GM18511 (cell line): ENCODE results near the gene KREMEN2.
"Not testable (repeated sequence)": the region's sequence is repeated elsewhere in the genome, so short reads cannot be mapped to it uniquely, and the experiment has no call there.

ENCODE experiments used
- ATAC-seq: cut with Tn5 transposase; IDR thresholded peaks from one replicate; pipeline ENCODE4 v1.9.1; 2021; ENCODE audit warnings: mild to moderate bottlenecking, moderate library complexity; ENCODE audit not compliant: unreplicated experiment

The KREMEN2 gene

DNA sequence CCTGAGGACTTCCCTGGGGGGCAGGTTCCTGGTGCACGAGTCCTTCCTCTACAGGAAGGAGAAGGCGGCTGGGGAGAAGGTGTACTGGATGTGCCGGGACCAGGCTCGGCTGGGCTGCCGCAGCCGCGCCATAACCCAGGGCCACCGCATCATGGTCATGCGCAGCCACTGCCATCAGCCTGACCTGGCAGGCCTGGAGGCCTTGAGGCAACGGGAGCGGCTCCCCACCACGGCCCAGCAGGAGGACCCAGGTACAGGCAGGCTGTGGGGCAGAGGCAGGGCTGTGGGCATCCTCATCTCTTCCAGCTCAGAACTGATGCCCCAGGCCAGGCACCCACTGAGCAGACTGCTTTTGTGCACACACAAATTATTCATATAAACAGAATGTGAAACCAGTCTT, 25.9 kb upstream of the KREMEN2 start:
- ATAC-seq, result no peak

DNA sequence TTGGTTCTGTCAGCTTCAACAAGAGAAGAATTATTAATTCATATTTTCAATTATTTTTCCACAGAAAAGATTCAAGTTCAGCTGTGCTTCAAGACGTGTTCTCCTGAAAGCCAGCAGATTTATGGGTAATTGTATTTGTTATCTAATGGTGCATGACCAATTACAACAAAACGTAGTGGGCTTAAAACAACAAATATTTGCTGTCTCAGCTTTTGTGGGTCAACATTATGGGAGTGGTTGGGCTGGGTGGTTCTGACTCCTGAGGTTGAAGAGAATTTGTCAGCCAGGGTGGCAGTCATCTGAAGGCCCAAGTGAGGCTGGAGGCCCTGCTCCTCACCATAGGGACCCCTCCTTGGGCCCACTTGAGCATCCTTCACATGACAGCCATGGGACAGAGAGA, 24.1 kb upstream of the KREMEN2 start:
- ATAC-seq, result no peak

DNA sequence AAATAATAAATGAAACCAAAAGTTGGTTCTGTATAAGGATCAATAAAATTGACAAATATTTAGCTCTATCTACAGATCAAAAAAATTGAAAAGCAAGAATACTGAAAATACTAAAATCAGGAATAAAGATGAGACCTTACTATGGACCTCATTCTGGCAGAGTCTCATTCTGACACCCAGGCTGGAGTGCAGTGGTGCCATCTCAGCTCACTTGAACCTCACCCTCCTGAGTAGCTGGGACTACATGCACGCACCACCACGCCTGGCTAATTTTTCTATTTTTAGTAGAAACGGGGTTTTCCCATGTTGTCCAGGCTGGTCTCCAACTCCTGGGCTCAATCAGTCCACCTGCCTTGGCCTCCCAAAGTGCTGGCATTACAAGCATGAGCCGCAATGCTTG, 22.0 kb upstream of the KREMEN2 start:
- no peak for ATAC-seq

DNA sequence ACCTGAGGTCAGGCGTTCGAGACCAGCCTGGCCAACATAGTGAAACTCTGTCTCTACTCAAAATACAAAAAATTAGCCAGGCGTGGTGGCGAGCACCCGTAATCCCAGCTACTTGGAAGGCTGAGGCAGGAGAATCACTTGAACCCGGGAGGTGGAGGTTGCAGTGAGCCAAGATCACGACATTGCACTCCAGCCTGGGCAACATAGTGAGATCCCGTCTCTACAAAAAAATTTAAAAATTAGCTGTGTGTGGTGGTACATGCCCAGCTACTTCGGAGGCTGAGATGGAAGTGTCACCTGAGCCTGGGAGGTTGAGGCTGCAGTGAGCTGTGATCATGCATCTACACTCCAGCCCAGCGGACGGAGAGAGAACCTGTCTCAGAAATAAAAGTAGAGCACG, 20.4 kb upstream of the KREMEN2 start:
- not testable (repeated sequence) for ATAC-seq

DNA sequence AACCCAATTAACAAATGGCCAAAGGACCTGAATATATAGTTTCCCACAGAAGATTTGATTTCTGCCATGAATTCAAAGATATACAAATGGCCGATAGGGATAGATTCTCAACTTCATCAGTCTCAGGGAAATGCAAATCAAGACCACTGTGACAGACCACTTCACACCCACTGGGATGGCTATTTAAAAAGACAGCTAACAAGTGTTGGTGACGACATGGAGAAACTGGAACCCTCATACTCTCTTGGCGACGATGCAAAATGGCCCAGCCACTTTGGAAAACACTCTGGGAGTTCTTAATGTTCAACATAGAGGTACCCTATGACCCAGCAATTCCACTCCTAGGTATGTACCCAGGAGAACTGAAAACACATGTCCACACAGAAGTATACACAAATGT, 17.4 kb upstream of the KREMEN2 start:
- no peak for ATAC-seq

DNA sequence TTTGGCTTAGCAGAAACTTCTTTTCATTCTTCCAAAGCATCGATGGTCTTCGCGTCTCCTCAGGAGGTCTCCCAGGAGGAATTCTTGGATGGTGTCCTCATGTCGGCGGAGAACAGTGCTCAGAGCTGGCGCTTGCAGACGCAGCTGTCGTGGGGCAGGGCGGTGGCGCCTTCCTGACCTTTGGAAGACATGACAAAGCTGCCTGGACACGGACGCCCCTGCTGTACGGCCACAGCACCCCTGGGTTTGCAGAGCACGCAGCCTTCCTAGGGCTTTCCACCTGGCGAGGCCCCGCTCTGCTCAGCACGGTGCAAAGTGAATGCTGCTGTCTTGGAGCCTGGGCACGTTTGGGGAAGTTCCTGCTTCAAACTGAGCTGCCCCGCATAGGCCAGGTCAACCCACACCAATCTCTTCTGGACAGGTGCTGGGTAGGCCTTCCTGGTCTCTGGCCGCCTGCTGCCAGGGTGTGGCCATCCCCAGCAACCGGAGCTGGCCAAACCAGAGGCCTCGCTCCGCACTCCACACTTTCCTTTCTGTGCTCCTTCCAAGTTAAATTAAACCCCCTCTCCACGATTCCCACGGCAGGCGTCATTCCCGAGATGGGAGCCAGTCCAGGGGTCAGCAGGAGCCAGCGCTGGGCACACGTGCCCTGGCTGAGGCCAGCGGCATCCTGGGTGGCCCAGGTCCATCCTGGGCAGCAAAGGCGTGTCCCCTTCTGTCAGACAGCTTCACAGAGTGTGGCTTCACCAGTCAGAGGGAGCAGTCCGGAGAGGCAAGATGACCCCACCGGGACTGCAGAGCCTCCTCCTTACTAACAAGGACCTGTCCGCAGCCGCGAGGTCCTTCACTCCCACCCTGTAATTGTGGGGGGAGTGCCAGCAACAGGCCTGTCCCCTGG, 15.0 kb upstream of the KREMEN2 start:
- no peak for ATAC-seq

DNA sequence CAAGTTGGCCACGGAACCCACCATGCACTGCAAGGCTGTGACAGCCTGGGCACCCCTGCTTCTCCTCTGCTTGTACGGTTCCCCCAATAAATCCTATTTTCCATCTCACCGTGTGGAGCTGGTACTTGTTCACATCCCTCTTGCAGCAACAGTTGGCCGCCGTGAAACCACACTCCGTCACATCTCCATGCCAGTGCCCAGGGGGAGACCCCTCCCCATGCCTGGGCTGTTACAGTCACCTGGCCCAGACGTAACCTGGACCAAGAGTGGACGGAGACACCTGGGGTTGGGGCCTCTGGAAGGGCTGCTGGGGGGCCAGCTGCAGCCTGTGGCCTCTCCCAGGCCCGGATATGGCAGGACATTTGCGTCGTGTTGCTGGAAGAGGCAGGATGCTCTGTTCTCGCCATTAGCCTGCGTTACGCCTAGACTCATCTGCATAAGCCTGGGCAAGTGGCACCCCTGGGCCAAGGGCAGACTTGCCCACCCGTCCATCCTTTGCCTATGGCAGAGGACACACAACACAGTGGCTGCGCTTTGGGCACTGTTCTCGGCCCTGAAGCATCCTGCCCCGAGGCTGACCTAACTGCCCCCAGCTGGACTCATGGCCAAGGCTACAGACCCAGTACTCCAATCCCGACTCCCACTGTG, 14.2 kb upstream of the KREMEN2 start:
- no peak for ATAC-seq

DNA sequence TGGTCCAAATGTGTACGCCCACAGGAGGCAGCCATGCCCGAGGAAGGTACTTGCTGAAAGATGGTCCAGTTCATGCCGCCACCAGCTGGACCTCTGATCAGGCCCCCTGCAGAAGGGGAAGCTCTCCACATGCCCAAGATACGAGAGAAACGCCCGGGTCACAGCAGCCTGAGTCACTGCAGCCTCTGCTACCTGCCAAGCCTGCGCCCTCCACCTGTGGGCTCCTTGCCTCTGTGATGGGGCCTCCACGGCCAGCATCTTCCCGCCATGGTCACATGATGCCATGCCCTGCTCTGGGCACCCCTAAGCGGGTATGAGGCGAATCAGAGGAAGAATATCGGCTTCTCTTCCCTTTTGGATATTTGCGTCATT, 13.7 kb upstream of the KREMEN2 start:
- no peak for ATAC-seq

DNA sequence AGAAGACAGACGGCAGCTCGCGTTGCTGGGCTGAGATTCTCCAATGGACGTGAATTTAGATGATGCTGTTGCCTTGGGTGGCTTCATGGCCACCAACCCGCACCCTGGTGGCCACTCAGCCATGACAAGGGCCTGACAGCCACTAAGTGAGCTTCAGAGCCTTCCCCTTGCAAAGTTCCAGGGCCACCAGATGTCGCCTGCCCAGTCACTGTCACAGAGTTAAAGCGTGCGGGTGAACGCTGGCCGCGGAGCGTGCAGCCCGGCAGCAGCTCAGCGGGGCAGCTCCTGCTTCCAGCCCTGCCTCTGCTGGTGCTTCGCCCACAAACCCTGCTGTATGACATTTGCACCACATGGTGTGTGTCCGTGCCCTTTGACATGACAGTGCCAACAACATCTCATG, 13.3 kb upstream of the KREMEN2 start:
- ATAC-seq, result no peak

DNA sequence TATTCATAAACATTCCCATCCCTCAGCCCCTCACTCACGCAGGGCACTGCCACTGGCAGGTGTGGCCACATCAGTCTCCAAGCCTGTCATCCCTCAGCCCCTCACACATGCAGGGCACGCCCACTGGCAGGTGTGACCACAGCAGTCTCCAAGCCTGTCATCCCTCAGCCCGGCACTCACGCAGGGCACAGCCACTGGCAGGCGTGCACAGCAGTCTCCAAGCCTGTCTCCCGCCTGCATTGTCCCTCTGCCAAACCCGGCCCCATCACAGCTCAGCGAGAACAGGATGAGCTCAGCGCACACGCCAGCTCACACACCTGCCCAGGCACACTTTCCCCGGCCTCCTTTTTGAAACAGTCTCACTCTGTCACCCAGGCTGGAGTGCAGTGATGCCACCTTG, 11.4 kb upstream of the KREMEN2 start:
- ATAC-seq, result no peak

DNA sequence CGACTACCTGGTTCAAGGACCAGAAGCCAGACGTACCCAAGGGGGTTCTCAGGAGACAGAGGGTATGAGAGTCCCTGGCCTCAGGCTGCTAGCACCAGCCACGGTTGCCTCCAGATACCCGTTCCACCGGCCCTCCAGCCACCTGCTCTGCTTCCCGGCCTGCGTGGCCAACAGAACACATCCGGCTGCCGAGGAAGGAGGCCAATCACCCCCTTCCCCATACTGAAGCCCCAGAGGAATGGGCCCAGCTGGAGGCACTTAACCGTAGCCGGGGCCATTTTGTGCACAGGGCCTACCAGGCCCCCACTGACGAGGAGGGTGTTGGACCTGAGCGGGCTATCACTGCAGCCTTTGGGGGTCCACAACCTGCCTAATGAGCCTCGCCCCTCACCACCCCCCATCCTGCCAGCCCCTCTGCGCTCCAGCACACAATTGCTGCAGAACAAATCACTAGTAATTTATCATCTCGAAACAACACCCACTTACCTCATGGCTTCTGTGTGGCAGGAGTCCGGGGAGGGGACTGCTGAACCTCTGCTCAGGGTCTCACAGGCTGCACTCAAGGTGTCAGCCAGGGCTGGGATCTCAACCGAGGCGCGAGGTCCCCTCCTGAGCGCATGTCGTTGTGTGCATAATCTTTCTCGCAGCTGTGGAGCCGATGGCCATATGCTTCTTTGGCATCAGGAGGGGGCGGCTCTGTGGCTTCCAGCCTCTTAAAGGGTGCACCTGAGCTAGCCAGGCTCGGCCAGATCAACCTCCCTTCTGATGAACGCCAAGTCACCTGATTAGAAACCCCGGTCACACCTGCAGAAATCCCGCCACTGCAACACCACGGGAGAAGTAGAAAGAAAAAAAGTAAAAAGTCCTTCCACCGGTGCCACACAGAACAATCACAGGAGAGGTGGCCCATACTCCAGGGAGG, 10.1 kb upstream of the KREMEN2 start:
- no peak for ATAC-seq

DNA sequence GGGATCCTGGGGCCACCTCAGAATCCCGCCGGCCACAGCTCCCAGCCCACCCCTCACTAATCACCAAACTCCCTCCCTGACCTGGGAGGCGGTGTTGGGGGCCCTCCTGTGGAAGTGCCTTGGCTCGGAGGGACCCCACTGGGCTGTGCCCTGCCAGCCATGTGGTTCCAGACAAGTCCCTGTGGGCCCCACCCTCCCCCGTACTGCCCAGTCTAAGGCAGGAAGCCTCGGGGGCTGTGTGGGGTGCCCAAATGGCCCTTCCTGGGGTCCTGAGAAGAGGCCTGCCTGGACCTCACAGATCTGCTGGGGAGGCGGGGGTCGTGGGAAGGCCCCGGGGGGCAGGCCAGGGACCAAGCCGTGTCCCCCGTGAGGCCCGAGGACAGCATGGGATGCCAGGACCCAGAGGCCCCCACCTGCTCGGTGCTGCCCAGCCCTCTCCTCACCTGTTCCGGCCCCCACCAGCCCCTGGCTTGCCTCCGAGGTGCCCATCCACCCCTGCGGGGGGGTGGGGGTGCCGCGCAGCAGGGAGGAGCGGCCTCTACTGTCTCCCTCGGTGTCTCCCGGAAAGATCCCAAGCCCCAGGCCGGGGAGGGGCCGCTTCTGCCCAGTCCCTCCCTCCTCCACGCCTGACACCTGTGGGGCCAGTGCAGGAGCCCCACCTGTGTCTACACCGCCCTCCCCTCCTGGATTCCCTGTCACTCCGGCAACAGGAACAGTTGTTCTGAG, 9.3 kb upstream of the KREMEN2 start:
- ATAC-seq, result no peak

DNA sequence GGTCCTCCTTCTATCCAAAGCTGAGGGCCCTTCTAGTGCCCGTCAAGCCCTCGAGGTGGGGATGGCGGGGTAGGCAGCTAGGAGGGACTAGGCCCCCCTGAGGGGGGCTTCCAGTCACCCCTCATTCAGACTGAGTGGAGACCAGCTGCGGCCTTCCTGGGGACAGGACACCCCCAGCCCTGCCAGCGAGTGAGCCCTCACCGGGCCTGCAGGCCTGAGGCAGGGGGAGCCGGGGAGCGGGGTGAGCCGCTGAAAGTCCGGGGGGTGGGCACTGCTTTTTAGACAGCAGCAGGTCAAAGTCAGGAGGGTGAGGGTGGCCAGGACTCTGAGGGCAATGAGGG, 8.7 kb upstream of the KREMEN2 start:
- no peak for ATAC-seq

DNA sequence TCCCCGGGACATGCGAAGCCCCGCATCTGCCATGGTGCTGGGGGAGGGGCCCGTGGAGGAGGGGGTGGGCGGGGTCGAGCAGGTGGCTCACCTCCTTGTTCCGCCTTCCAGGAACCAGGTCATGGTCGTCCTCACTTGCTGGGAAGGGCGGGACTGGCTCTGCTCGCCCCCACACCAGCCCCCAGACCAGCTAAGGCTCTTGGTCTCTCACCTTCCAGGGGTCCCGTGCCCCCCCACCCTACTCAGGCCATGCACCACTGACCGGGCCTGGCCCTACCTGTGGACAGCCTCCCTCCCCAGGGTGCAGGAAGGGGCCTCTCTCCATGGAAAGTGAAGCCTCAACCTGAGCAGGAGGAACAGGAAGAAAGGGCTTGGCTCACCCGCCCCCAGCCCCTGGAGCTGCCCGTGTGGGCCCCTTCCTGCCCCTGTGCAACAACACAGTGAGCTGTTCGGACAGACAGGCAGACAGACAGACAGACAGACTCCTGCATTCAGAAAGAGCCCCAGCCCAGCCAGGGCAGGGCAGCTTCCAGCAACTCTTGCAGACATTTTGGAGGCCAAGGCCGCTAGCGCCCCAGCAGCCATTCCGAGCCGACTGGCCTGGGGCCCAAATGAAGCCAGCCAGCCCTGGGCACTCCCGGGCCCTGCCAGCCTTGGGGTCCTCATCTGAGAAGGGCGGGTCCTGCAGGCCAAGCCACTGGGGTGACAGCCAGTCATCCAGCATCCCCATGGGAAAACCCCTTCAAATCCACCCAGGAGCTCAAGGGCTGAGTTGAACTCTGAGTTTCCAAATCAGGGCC, 8.1 kb upstream of the KREMEN2 start:
- ATAC-seq, result no peak

DNA sequence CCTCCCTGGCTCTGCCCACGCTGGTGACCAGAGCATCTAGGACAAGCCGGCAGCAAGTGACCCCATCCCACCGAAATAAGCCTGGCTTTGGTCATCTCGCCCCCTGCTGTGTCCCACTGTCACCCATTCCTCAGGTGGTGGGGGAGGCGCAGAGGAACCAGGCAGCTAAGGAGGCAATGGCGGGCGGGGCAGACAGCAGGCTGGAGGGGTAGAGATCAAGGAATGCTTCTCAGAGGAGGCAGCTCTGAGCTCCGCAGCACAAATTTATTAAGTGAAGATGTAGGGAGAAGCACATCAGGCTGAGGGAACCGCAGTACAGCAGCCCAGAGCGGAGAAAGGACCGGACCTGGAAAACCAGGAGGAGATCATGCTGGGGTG, 7.5 kb upstream of the KREMEN2 start:
- no peak for ATAC-seq

DNA sequence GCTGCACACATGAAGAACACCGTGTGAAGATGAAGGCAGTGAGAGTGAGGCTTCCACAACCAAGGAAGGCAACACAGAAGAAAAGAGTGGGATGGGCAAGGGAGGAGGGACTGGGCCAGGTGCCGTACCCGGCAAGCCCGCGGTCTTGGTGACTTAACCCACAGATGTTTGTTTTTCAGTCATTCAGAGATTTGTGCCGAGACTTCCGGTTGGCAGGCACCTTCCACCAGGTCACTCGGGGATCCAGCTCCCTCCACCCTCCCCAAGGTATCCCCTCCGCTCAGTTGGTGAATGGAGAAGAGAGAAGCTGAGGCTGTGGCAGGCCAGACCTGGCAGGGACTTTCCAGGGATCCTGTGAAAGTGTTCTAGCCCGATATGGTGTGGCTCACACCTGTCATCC, 4.9 kb upstream of the KREMEN2 start:
- ATAC-seq, result no peak

DNA sequence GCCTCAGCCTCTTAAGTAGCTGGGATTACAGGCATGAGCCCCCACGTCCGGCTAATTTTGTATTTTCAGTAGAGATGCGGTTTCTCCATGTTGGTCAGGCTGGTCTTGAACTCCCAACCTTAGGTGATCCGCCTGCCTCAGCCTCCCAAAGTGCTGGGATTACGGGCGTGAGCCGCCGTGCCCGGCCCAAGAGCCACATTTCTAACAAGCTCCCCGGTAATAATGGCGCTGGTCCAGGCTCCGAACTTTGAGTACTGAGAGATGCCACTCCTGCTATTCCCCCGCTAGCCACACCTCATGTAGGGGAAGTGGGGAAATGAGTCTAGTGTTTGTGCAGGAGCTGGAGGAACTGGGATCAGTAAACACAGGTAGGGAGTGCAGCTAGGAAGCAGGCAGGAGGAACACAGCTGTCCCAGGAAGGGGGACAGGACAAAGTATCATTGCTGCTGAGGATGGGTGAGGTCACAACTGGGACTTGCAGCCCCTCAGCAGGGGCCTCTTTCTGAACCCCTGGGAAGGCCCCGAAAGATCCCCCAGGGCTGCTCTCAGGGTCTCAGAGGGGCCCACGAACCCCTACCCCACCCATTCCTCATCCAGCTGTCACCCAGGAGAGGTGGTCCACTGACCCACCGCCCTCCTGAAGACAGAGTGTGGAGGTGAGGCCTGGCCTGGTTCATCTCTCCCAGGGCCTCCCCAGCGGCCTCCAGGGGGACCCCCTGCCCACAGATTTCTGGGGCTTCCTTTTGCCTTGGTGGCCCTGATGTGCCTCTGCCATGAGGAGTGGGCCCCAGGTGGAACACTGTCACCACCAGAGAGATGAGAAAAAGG, 3.7 kb upstream of the KREMEN2 start:
- no peak for ATAC-seq

DNA sequence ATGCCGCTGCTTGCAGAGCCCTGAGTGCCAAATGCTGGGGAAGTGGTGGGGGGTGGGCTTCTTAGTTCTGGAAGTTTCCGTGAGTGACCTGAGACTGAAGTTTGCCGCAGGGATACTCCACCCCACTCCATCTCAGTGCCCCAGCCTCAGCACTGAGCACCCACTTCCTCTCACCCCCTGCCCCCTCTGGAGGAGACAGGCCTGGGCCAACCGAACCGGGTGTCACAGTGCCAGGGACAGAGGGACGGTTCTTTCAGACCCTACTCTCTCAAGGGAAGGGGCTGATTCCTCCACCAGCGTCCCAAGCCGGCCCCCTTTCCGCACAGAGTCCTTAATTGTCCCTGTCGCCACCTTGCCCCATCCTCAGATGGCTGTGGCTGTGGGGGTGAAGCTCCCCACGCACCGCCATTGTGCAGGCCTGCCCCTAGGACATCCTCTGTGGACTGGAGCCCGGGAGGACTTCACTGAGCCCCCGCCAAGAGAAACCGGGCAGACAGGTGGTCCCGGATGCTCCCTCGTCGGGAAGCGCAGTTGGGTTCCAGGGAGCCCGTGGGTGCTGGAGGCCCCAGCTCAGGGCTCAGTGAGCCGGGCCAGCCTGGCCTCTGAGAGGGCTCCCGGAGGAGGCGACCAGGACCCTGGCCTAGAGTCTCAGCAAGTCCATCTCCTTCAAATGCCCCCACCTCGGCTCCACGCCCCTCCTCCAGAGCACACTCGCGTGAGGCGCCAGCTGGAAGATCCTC, 1.6 kb upstream of the KREMEN2 start:
- no peak for ATAC-seq
